Neuronal stem cell (in vitro differentiated cells): ENCODE data around the gene FOXN1.

Experiments used
- DNase-seq: peaks from one replicate; pipeline ENCODE4 v3.0.0-alpha.2; 2013; ENCODE audit warnings: low spot score
- H2AFZ ChIP-seq: one replicate; pipeline ENCODE4 v1.6.1; 2013; ENCODE audit warnings: mild to moderate bottlenecking, low read length, inconsistent platforms
- H2AK5ac ChIP-seq: 2 replicates; pipeline ENCODE4 v1.6.1; 2013; ENCODE audit warnings: low read depth, mild to moderate bottlenecking, inconsistent platforms, low read length, moderate library complexity, mixed read lengths
- H2BK120ac ChIP-seq: 2 replicates; pipeline ENCODE4 v1.6.1; 2013; ENCODE audit warnings: low read depth, mild to moderate bottlenecking, inconsistent platforms, low read length, moderate library complexity, mixed read lengths
- H2BK12ac ChIP-seq: one replicate; pipeline ENCODE4 v1.6.1; 2013; ENCODE audit warnings: low read length, inconsistent platforms
- H2BK15ac ChIP-seq: 2 replicates; pipeline ENCODE4 v1.6.1; 2013; ENCODE audit warnings: mild to moderate bottlenecking, low read length, inconsistent platforms, mixed read lengths
- H2BK5ac ChIP-seq: one replicate; pipeline ENCODE4 v1.6.1; 2013; ENCODE audit warnings: inconsistent platforms, mild to moderate bottlenecking, low read length, moderate library complexity
- H3K14ac ChIP-seq: one replicate; pipeline ENCODE4 v1.6.1; 2013; ENCODE audit warnings: low read length, inconsistent platforms
- H3K18ac ChIP-seq: 2 replicates; pipeline ENCODE4 v1.6.1; 2013; ENCODE audit warnings: low read length, inconsistent platforms
- H3K23ac ChIP-seq: 2 replicates; pipeline ENCODE4 v1.6.1; 2013; ENCODE audit warnings: low read depth, mild to moderate bottlenecking, mixed read lengths, low read length, inconsistent platforms; ENCODE audit not compliant: poor library complexity
- H3K27ac ChIP-seq: replicated peaks from 3 replicates; pipeline ENCODE4 v1.5.1; 2013; ENCODE audit warnings: low read length, inconsistent platforms
- H3K27me3 ChIP-seq, 3 experiments: 2 replicates each; pipeline ENCODE4 v1.6.1; 2013; ENCODE audit warnings: low read length in 3 of 3, mild to moderate bottlenecking in 2 of 3, inconsistent platforms in 1 of 3, low read depth in 1 of 3, mixed read lengths in 1 of 3, moderate library complexity in 1 of 3; ENCODE audit not compliant: control insufficient read depth in 3 of 3, insufficient read depth in 3 of 3
- H3K36me3 ChIP-seq, 2 donors: replicated peaks in 1 of 2; 2 replicates each; pipeline ENCODE4 v1.6.1; 2013; ENCODE audit warnings: low read length in 2 of 2; ENCODE audit not compliant: control insufficient read depth in 2 of 2, insufficient read depth in 2 of 2
- H3K4ac ChIP-seq: 2 replicates; pipeline ENCODE4 v1.6.1; 2013; ENCODE audit warnings: inconsistent platforms, mild to moderate bottlenecking, low read length, moderate library complexity
- H3K4me1 ChIP-seq, 2 donors: 1 replicate in 1 of 2; 2 replicates in 1 of 2; pipeline ENCODE4 v1.6.1; 2013; ENCODE audit warnings: low read length in 2 of 2, low read depth in 1 of 2; ENCODE audit not compliant: control insufficient read depth in 2 of 2, insufficient read depth in 1 of 2
- H3K4me2 ChIP-seq: one replicate; pipeline ENCODE4 v1.6.1; 2013; ENCODE audit warnings: mild to moderate bottlenecking, low read length, inconsistent platforms; ENCODE audit not compliant: insufficient read depth, poor library complexity, severe bottlenecking
- H3K4me3 ChIP-seq, 2 donors: 2 replicates each; pipeline ENCODE4 v1.5.1; 2013; ENCODE audit warnings: low read length in 2 of 2, mild to moderate bottlenecking in 2 of 2, inconsistent platforms in 1 of 2, moderate library complexity in 1 of 2
- H3K79me1 ChIP-seq: one replicate; pipeline ENCODE4 v1.6.1; 2013; ENCODE audit warnings: low read depth, mild to moderate bottlenecking, inconsistent platforms, low read length, moderate library complexity
- H3K9ac ChIP-seq: one replicate; pipeline ENCODE4 v1.6.1; 2013; ENCODE audit warnings: mild to moderate bottlenecking, low read depth, low read length, inconsistent platforms; ENCODE audit not compliant: poor library complexity
- H3K9me3 ChIP-seq, 2 donors: replicated peaks in 1 of 2; 2 replicates each; pipeline versions ENCODE3 to v1.6.1; 2013; ENCODE audit warnings: low read length in 2 of 2, mild to moderate bottlenecking in 2 of 2, inconsistent platforms in 1 of 2, low read depth in 1 of 2, mixed read lengths in 1 of 2, moderate library complexity in 1 of 2; ENCODE audit not compliant: control insufficient read depth in 2 of 2, insufficient read depth in 1 of 2
- H4K8ac ChIP-seq: one replicate; pipeline ENCODE4 v1.6.1; 2013; ENCODE audit warnings: low read depth, mild to moderate bottlenecking, inconsistent platforms, low read length, moderate library complexity
- H4K91ac ChIP-seq: one replicate; pipeline ENCODE4 v1.6.1; 2013; ENCODE audit warnings: low read length, low read depth, mild to moderate bottlenecking, inconsistent platforms; ENCODE audit not compliant: poor library complexity
- WGBS, 2 donors: extraction: QIAGEN DNeasy Blood & Tissue Kit; methylation state at CpG; one replicate each; pipeline ENCODE4 v1.1.7; 2013; ENCODE audit warnings: missing lambda C conversion rate in 2 of 2, mixed read lengths in 1 of 2; ENCODE audit not compliant: insufficient read length in 2 of 2, insufficient replicate concordance in 1 of 2; ENCODE audit errors: extremely low coverage in 2 of 2; 5-methylcytosine and 5-hydroxymethylcytosine counted together

The FOXN1 gene

GRCh38 chr17:28573040-28573380, 66.9 kb downstream of the FOXN1 start:
- H2AK5ac ChIP-seq = no peak overlapping the region
- H3K4ac ChIP-seq = no peak overlapping the region
- no peak overlapping the region for H3K4me3 ChIP-seq
- peaks cover 2 to 7% of the 10 kb centered on the region in 2 donors for H3K4me1 ChIP-seq
- H3K36me3 ChIP-seq = peaks cover 9 to 25% of the 10 kb centered on the region in 2 donors
- no peak overlapping the region for H3K9ac ChIP-seq
- peaks cover 0 to 9% (median 0%) of the 10 kb centered on the region in 3 experiments for H3K27me3 ChIP-seq
- DNase-seq = no peak
- H4K8ac ChIP-seq = no peak overlapping the region
- H3K18ac ChIP-seq = no peak overlapping the region
- H3K27ac ChIP-seq = no peak overlapping the region
- H3K9me3 ChIP-seq = no peaks in the 10 kb centered on the region
- H2AFZ ChIP-seq = no peak overlapping the region
- H2BK12ac ChIP-seq = no peak overlapping the region
- no peak overlapping the region for H2BK120ac ChIP-seq
- H2BK15ac ChIP-seq = no peak overlapping the region
- H3K79me1 ChIP-seq = peaks cover 2% of the 10 kb centered on the region
- no peak overlapping the region for H4K91ac ChIP-seq
- H2BK5ac ChIP-seq = no peak overlapping the region
- no peak overlapping the region for H3K14ac ChIP-seq
- H3K23ac ChIP-seq = no peak overlapping the region
- no peak overlapping the region for H3K4me2 ChIP-seq

DNA sequence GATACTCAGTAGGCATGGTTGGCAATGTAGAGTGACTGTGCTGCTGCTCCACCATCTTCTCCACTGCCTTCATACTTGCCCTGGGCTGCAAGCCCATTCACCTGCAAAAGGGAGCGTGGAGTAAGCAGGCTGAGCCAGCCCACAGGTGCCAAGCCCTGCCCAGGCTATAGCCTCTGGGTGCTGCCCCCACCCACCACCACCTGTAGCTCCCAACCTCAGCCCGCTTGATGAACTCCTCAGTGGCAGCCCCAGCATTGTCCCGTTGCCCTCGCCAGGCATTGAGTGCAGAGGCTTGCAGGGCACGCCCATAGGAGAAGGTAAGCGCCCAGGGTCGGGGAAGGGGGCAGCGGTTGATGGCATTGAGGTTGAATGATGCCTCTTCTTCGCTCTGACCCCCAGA, 67.4 kb downstream of the FOXN1 start:
- H4K91ac ChIP-seq = no peak overlapping the region
- H3K14ac ChIP-seq = no peak overlapping the region
- H3K4me3 ChIP-seq = no peak overlapping the region
- H2AK5ac ChIP-seq = no peak overlapping the region
- H3K4me1 ChIP-seq = peaks cover 2 to 7% of the 10 kb centered on the region in 2 donors
- no peak overlapping the region for H4K8ac ChIP-seq
- no peak overlapping the region for H2BK120ac ChIP-seq
- H3K23ac ChIP-seq = no peak overlapping the region
- peaks cover 0 to 9% (median 0%) of the 10 kb centered on the region in 3 experiments for H3K27me3 ChIP-seq
- DNase-seq = no peak
- peaks cover 14 to 30% of the 10 kb centered on the region in 2 donors for H3K36me3 ChIP-seq
- no peak overlapping the region for H2AFZ ChIP-seq
- H3K27ac ChIP-seq = no peak overlapping the region
- no peak overlapping the region for H3K4me2 ChIP-seq
- H3K18ac ChIP-seq = no peak overlapping the region
- no peak overlapping the region for H3K4ac ChIP-seq
- H2BK12ac ChIP-seq = peak overlapping the region; percentile 28
- H3K79me1 ChIP-seq = peaks cover 2% of the 10 kb centered on the region
- WGBS, 2 donors = no CpG with 5 or more reads among the region's 9 CpGs
- H2BK15ac ChIP-seq = no peak overlapping the region
- no peak overlapping the region for H3K9ac ChIP-seq
- H2BK5ac ChIP-seq = no peak overlapping the region
- no peaks in the 10 kb centered on the region for H3K9me3 ChIP-seq

DNA sequence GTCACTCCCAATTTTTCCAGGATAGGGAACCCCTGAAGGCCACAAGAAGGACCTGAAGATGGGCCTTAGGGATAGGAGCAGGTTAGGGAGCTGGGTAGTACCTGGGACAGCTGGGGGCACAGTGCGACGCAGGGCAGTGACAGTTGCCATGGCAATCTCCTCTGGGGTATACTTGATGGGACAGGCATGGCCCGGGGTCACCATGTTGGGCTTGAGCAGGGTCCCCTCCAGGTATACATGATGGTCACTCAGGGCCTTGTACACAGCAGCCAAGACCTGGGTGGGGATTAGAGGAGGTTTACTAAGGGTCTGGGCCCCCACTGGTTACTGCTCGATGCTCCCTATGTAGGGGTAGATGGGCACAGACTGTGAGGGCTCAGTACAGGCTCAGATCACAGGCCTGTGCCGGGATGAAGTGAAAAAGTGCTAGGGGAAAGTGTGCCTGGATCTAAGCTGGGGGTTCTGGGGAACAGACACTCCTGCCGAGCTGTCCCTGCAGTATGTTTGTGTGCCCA, 67.9 kb downstream of the FOXN1 start:
- no CpG with 5 or more reads among the region's 6 CpGs for WGBS, 2 donors
- peaks cover 0 to 9% (median 0%) of the 10 kb centered on the region in 3 experiments for H3K27me3 ChIP-seq
- no peak overlapping the region for H4K91ac ChIP-seq
- H2BK5ac ChIP-seq = no peak overlapping the region
- H2BK120ac ChIP-seq = no peak overlapping the region
- no peak overlapping the region for H3K4me2 ChIP-seq
- H3K4ac ChIP-seq = no peak overlapping the region
- H3K4me1 ChIP-seq = peaks cover 2 to 7% of the 10 kb centered on the region in 2 donors
- no peaks in the 10 kb centered on the region for H3K9me3 ChIP-seq
- H3K18ac ChIP-seq = no peak overlapping the region
- no peak overlapping the region for H3K23ac ChIP-seq
- no peak overlapping the region for H4K8ac ChIP-seq
- no peak overlapping the region for H2BK12ac ChIP-seq
- H3K79me1 ChIP-seq = peaks cover 2% of the 10 kb centered on the region
- H3K9ac ChIP-seq = no peak overlapping the region
- no peak for DNase-seq
- no peak overlapping the region for H2AK5ac ChIP-seq
- no peak overlapping the region for H3K14ac ChIP-seq
- no peak overlapping the region for H3K27ac ChIP-seq
- no peak overlapping the region for H3K4me3 ChIP-seq
- H2BK15ac ChIP-seq = no peak overlapping the region
- peaks cover 19 to 35% of the 10 kb centered on the region in 2 donors for H3K36me3 ChIP-seq
- H2AFZ ChIP-seq = no peak overlapping the region

DNA sequence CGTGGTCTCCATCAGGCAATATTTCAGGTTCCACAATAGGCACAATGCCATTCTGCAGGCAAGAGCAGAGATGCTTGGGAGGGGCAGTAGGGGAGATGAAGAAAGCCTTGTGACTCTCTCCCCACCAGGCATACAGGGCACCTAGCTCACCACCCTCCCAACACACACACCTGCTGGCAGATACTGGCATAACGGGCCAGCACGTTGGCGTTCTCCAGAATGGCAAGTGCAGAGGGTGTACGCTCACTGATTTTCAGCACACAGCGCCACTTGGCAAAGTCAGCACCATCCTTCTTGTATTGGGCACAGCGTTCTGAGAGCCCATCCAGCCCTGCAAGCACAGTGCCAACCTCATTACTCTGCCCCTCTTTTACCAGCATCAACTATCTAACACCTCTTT, 68.4 kb downstream of the FOXN1 start:
- no peak overlapping the region for H3K18ac ChIP-seq
- H3K4me1 ChIP-seq = peaks cover 2 to 7% of the 10 kb centered on the region in 2 donors
- no peak overlapping the region for H4K8ac ChIP-seq
- H3K4me3 ChIP-seq = no peak overlapping the region
- no peak overlapping the region for H2AFZ ChIP-seq
- H3K9me3 ChIP-seq = no peaks in the 10 kb centered on the region
- no peak overlapping the region for H3K4me2 ChIP-seq
- H2BK15ac ChIP-seq = no peak overlapping the region
- H2BK5ac ChIP-seq = no peak overlapping the region
- no peak overlapping the region for H3K9ac ChIP-seq
- H3K27me3 ChIP-seq = peaks cover 0 to 9% (median 0%) of the 10 kb centered on the region in 3 experiments
- no peak overlapping the region for H3K14ac ChIP-seq
- no peak overlapping the region for H4K91ac ChIP-seq
- DNase-seq = no peak
- no peak overlapping the region for H3K4ac ChIP-seq
- WGBS, 2 donors = no CpG with 5 or more reads among the region's 7 CpGs
- no peak overlapping the region for H3K23ac ChIP-seq
- no peak overlapping the region for H3K27ac ChIP-seq
- no peak overlapping the region for H2BK120ac ChIP-seq
- H2AK5ac ChIP-seq = no peak overlapping the region
- peaks cover 2% of the 10 kb centered on the region for H3K79me1 ChIP-seq
- H3K36me3 ChIP-seq = peaks cover 24 to 40% of the 10 kb centered on the region in 2 donors
- H2BK12ac ChIP-seq = no peak overlapping the region
